Endothelial cell of umbilical vein (primary cell): ENCODE results near the gene SYMPK. TPM values are rescaled to one million over a fixed set of nuclear protein-coding genes. Genes with fewer than 3 reads are reported as not detected.

ENCODE experiments used
- BruUV-seq: library from RNA; stranded (reverse); fragments of 400-500 nt; replicated peaks from 2 replicates; lab custom pipeline; 2021; lab: Mats Ljungman, UMichigan
- CTCF ChIA-PET: fragments of 300-600, 350-600 bp; sonication (Branson Sonifier 250); formaldehyde crosslinking; loops from one replicate; lab custom pipeline; 2021; ENCODE audit warnings: antibody characterized with exemption, inconsistent platforms; lab: Charles Lee
- POLR2A ChIA-PET: fragments of 300-600, 350-600 bp; sonication (Branson Sonifier 250); formaldehyde crosslinking; loops from one replicate; lab custom pipeline; 2021; ENCODE audit warnings: antibody characterized with exemption, inconsistent platforms; lab: Charles Lee
- DNase-seq: peaks from one replicate; pipeline ENCODE4 v3.0.0-alpha.2; 2011; ENCODE audit warnings: low read depth, low spot score
- FAIRE-seq: peaks from 2 replicates; lab custom pipeline; 2011; peaks lifted over from hg19 to GRCh38; lab: Jason Lieb, UNC
- H2AFZ ChIP-seq: 2 replicates; pipeline ENCODE4 v1.6.0; 2012; ENCODE audit warnings: low read depth, low read length, control low read depth, inconsistent platforms
- H3K27ac ChIP-seq: 2 replicates; pipeline ENCODE4 v1.5.1; 2011; ENCODE audit warnings: low read depth, mild to moderate bottlenecking, control low read depth, low read length, moderate library complexity; ENCODE audit not compliant: insufficient read depth
- H3K27me3 ChIP-seq, 2 experiments: 2 replicates each; pipeline versions ENCODE4 v1.6.0 to v1.6.1; 2011; ENCODE audit warnings: low read length in 2 of 2, mixed read lengths in 1 of 2; ENCODE audit not compliant: control insufficient read depth in 2 of 2, insufficient read depth in 2 of 2
- H3K36me3 ChIP-seq, 2 experiments: 2 replicates in 1 of 2; 3 replicates in 1 of 2; pipeline ENCODE4 v1.5.1; 2011; ENCODE audit warnings: low read length in 2 of 2, mild to moderate bottlenecking in 1 of 2, moderate library complexity in 1 of 2; ENCODE audit not compliant: control insufficient read depth in 2 of 2, insufficient read depth in 2 of 2; ENCODE audit errors: extremely low read depth in 1 of 2
- H3K4me1 ChIP-seq: 3 replicates; pipeline ENCODE4 v1.5.1; 2011; ENCODE audit warnings: mild to moderate bottlenecking, low read length; ENCODE audit not compliant: control insufficient read depth, insufficient read depth; ENCODE audit errors: extremely low read depth
- H3K4me2 ChIP-seq: 2 replicates; pipeline ENCODE4 v1.6.1; 2011; ENCODE audit warnings: low read length, control low read depth, mixed read lengths; ENCODE audit not compliant: insufficient read depth
- H3K4me3 ChIP-seq, 3 experiments: fragments of 200-600 bp in 1 of 3; sonication (generic), shearing (Covaris generic) in 1 of 3; replicated peaks in 1 of 3; 2 replicates each; pipeline ENCODE4 v1.5.1; 2011 to 2016; ENCODE audit warnings: control low read depth in 3 of 3, low read length in 3 of 3, mild to moderate bottlenecking in 2 of 3, inconsistent platforms in 1 of 3, low read depth in 1 of 3, moderate library complexity in 1 of 3; ENCODE audit not compliant: insufficient read depth in 1 of 3
- H3K79me2 ChIP-seq: 2 replicates; pipeline ENCODE4 v1.6.0; 2012; ENCODE audit warnings: low read length, inconsistent platforms; ENCODE audit not compliant: control insufficient read depth, insufficient read depth
- H3K9ac ChIP-seq: replicated peaks from 2 replicates; pipeline ENCODE3; 2011; ENCODE audit warnings: low read length, control low read depth; ENCODE audit not compliant: insufficient read depth; ENCODE audit errors: extremely low read depth
- H3K9me1 ChIP-seq: replicated peaks from 3 replicates; pipeline ENCODE4 v1.6.0; 2011; ENCODE audit warnings: mild to moderate bottlenecking, low read length; ENCODE audit not compliant: control insufficient read depth, insufficient read depth; ENCODE audit errors: extremely low read depth
- H3K9me3 ChIP-seq: replicated peaks from 2 replicates; pipeline ENCODE4 v1.5.1; 2012; ENCODE audit warnings: low read length, inconsistent platforms; ENCODE audit not compliant: control insufficient read depth, insufficient read depth
- H4K20me1 ChIP-seq: replicated peaks from 2 replicates; pipeline ENCODE3; 2011; ENCODE audit warnings: mild to moderate bottlenecking, low read length; ENCODE audit not compliant: control insufficient read depth, insufficient read depth; ENCODE audit errors: extremely low read depth
- CTCF ChIP-seq, 2 donors: IDR thresholded peaks; 1 replicate in 1 of 2; 2 replicates in 1 of 2; pipeline ENCODE4 v1.5.1; 2011; ENCODE audit warnings: low read length in 2 of 2, mild to moderate bottlenecking in 2 of 2, moderate library complexity in 2 of 2, control low read depth in 1 of 2, inconsistent platforms in 1 of 2, low read depth in 1 of 2; ENCODE audit not compliant: insufficient read depth in 1 of 2; ENCODE audit errors: extremely low read depth in 1 of 2
- EZH2 ChIP-seq: IDR thresholded peaks from 2 replicates; pipeline ENCODE4 v1.6.1; 2012; ENCODE audit warnings: borderline replicate concordance, low read depth, mild to moderate bottlenecking, moderate library complexity, low read length, inconsistent platforms; ENCODE audit not compliant: severe bottlenecking
- FOS ChIP-seq: IDR thresholded peaks from 2 replicates; pipeline ENCODE4 v1.6.1; 2011; ENCODE audit warnings: mild to moderate bottlenecking, low read length, moderate library complexity, borderline replicate concordance; ENCODE audit not compliant: insufficient read depth
- GATA2 ChIP-seq: IDR thresholded peaks from 2 replicates; pipeline ENCODE4 v1.7.0; 2011; ENCODE audit warnings: low read depth, mild to moderate bottlenecking, moderate library complexity, mixed read lengths, low read length; ENCODE audit not compliant: insufficient read length, insufficient read depth
- JUN ChIP-seq: IDR thresholded peaks from 2 replicates; pipeline ENCODE4 v1.6.1; 2011; ENCODE audit warnings: borderline replicate concordance, low read depth; ENCODE audit not compliant: insufficient read length, insufficient read depth
- MAX ChIP-seq: IDR thresholded peaks from 2 replicates; pipeline ENCODE4 v1.6.1; 2011; ENCODE audit not compliant: insufficient read depth, insufficient read length
- POLR2A ChIP-seq: IDR thresholded peaks from 2 replicates; pipeline ENCODE4 v1.6.1; 2012; ENCODE audit warnings: low read depth, mild to moderate bottlenecking, control low read depth, low read length
- POLR2AphosphoS5 ChIP-seq: IDR thresholded peaks from 2 replicates; pipeline ENCODE4 v1.6.1; 2012; ENCODE audit warnings: low read depth, mild to moderate bottlenecking, control low read depth, low read length, moderate library complexity; ENCODE audit not compliant: insufficient read depth
- dilution Hi-C: fragments of 300-500 bp; cut with MboI; formaldehyde crosslinking; loops from one replicate; pipeline ENCODE4 v1.15.0; 2019; ENCODE audit warnings: low sequenced_read_pairs; ENCODE audit not compliant: extremely low pct_ligation_motif_present
- intact Hi-C: fragments of 100-400 bp; cut with micrococcal nuclease; formaldehyde crosslinking; loops from one replicate; pipeline ENCODE4 v1.10.0; 2022
- polyA plus RNA-seq, 4 experiments: library from polyadenylated mRNA; depleted of rRNA in 3 of 4; stranded (reverse) in 3 of 4; unstranded in 1 of 4; fragments of >200 nt; gene quantifications; 2 replicates each; pipeline versions ENCODE4 v1.2.1 to v1.2.3, GENCODE V29; 2011 to 2012; ENCODE audit warnings: missing spikeins in 1 of 4
- total RNA-seq: library from RNA; stranded (reverse); gene quantifications from 2 replicates; pipeline ENCODE4 v1.2.3, GENCODE V29; 2021

The SYMPK gene
- total and polyA plus RNA-seq, 2 donors (not counting 3 experiments of a cell fraction or from before 2014, with no cell fraction given): 89.8 to 95.7 TPM

GRCh38 chr19:45785097-45785496 lies 77.8 kb downstream of the SYMPK start:
- FAIRE-seq (no peak), DNase-seq (no peak)
- Histone ChIP-seq H2AFZ (no peak overlapping the region), H3K27me3 (no peaks in the 10 kb centered on the region), H3K27ac (no peak overlapping the region), H3K4me1 (peaks cover 2% of the 10 kb centered on the region), H3K9me3 (no peaks in the 10 kb centered on the region), H3K79me2 (no peaks in the 10 kb centered on the region), H3K4me3 (no peak overlapping the region), H3K4me2 (no peak overlapping the region), H3K36me3 (peaks cover 10 to 31% of the 10 kb centered on the region in 2 experiments), H4K20me1 (no peaks in the 10 kb centered on the region), H3K9me1 (no peaks in the 10 kb centered on the region), H3K9ac (no peak overlapping the region)
- ChIA-PET CTCF (interaction anchor here (1.3 kb wide), 1 partner anchor 14 kb away, joined by 3 read pairs; no protein-coding TSS in a partner anchor), POLR2A (no interaction called here)
- dilution Hi-C loops (no loop called here), intact Hi-C loops (no loop called here)
- BruUV-seq: no TSS peak
- TF ChIP-seq JUN (no peak), GATA2 (no peak), FOS (no peak), EZH2 (no peak), POLR2AphosphoS5 (no peak), MAX (no peak), CTCF (IDR thresholded peaks at IDR 0.05; ENCODE audit: extremely low read depth in 1 of 2, insufficient read depth in 1 of 2, low read depth in 1 of 2, low read length in 2 of 2) (no peak), POLR2A (no peak)
